ENCODE results near the gene SLC16A10.
"Not testable (repeated sequence)": the region's sequence is repeated elsewhere in the genome, so short reads cannot be mapped to it uniquely, and the experiment has no call there.

SLC16A10 gene

GRCh38 chr6:111134236-111134869, 47.0 kb downstream of the SLC16A10 start:
- not testable (repeated sequence) for DNase-seq (ENCODE audit: low spot score)

- DNase-seq (ENCODE audit: low spot score), result not testable (repeated sequence)
Observed at GRCh38 chr6:111137489-111138093, 50.3 kb downstream of the SLC16A10 start.

GRCh38 chr6:111147440-111147839, 60.1 kb downstream of the SLC16A10 start:
- no peak for DNase-seq (ENCODE audit: low spot score)

- no peak for DNase-seq (ENCODE audit: low spot score)
Observed at GRCh38 chr6:111148110-111148509, 60.8 kb downstream of the SLC16A10 start.

GRCh38 chr6:111150577-111150976, 63.3 kb downstream of the SLC16A10 start:
- DNase-seq (ENCODE audit: low spot score), result no peak

- no peak for DNase-seq (ENCODE audit: low spot score)
Observed at GRCh38 chr6:111154981-111155380, 67.7 kb downstream of the SLC16A10 start.

- DNase-seq (ENCODE audit: low spot score), result no peak
Observed at GRCh38 chr6:111157412-111157811, 70.1 kb downstream of the SLC16A10 start.

- DNase-seq (ENCODE audit: low spot score), result no peak
Observed at GRCh38 chr6:111159633-111160032, 72.3 kb downstream of the SLC16A10 start.

- DNase-seq (ENCODE audit: low spot score), result no peak
Observed at GRCh38 chr6:111161650-111162049, 74.3 kb downstream of the SLC16A10 start.

- no peak for DNase-seq (ENCODE audit: low spot score)
Observed at GRCh38 chr6:111162504-111162903, 75.2 kb downstream of the SLC16A10 start.

GRCh38 chr6:111171577-111172400, 84.5 kb downstream of the SLC16A10 start:
- DNase-seq (ENCODE audit: low spot score), result no peak

- no peak for DNase-seq (ENCODE audit: low spot score)
Observed at GRCh38 chr6:111172563-111172962, 85.3 kb downstream of the SLC16A10 start.

- DNase-seq (ENCODE audit: low spot score), result no peak
Observed at GRCh38 chr6:111173341-111173740, 86.0 kb downstream of the SLC16A10 start.

GRCh38 chr6:111173946-111174345, 86.6 kb downstream of the SLC16A10 start:
- no peak for DNase-seq (ENCODE audit: low spot score)

- no peak for DNase-seq (ENCODE audit: low spot score)
Observed at GRCh38 chr6:111175109-111175508, 87.8 kb downstream of the SLC16A10 start.

GRCh38 chr6:111176038-111176759, 88.9 kb downstream of the SLC16A10 start:
- no peak for DNase-seq (ENCODE audit: low spot score)

GRCh38 chr6:111176760-111177099, 89.4 kb downstream of the SLC16A10 start:
- no peak for DNase-seq (ENCODE audit: low spot score)

- DNase-seq (ENCODE audit: low spot score), result no peak
Observed at GRCh38 chr6:111177131-111177530, 89.8 kb downstream of the SLC16A10 start.

GRCh38 chr6:111183702-111184517, 96.6 kb downstream of the SLC16A10 start:
- no peak for DNase-seq (ENCODE audit: low spot score)

GRCh38 chr6:111184827-111185532, 97.7 kb downstream of the SLC16A10 start:
- no peak for DNase-seq (ENCODE audit: low spot score)

- no peak for DNase-seq (ENCODE audit: low spot score)
Observed at GRCh38 chr6:111185954-111186353, 98.7 kb downstream of the SLC16A10 start.
